Upper lobe of right lung (tissue), 1 donor: Measurements from ENCODE around the gene CPM. TPM values are rescaled to one million over a fixed set of nuclear protein-coding genes. Genes with fewer than 3 reads are reported as not detected.
"Not testable (repeated sequence)": the region's sequence is repeated elsewhere in the genome, so short reads cannot be mapped to it uniquely, and the experiment has no call there.

ENCODE experiments used
- ATAC-seq: fragments of 200-7000 bp; cut with Tn5 transposase; one replicate; pipeline ENCODE4 v1.9.1; 2020; ENCODE audit warnings: mild to moderate bottlenecking, moderate library complexity
- DNase-seq: peaks from one replicate; pipeline ENCODE4 v3.0.0-alpha.2; 2020
- H3K27ac ChIP-seq: fragments of 200-600 bp; one replicate; pipeline ENCODE4 v1.8.0; 2022
- H3K27me3 ChIP-seq: fragments of 200-600 bp; one replicate; pipeline ENCODE4 v1.8.0; 2022; ENCODE audit warnings: mild to moderate bottlenecking
- H3K36me3 ChIP-seq: fragments of 200-600 bp; one replicate; pipeline ENCODE4 v1.8.0; 2022
- H3K4me1 ChIP-seq: fragments of 200-600 bp; one replicate; pipeline ENCODE4 v1.8.0; 2022
- H3K4me3 ChIP-seq: fragments of 200-600 bp; one replicate; pipeline ENCODE4 v1.8.0; 2022; ENCODE audit warnings: mild to moderate bottlenecking
- H3K9me3 ChIP-seq: fragments of 200-600 bp; one replicate; pipeline ENCODE4 v1.8.0; 2022
- CTCF ChIP-seq: fragments of 200-600 bp; IDR thresholded peaks from one replicate; pipeline ENCODE4 v1.8.0; 2022; ENCODE audit warnings: antibody characterized with exemption
- intact Hi-C: fragments of 100-400 bp; cut with DNase I; formaldehyde crosslinking; loops from one replicate; pipeline ENCODE4 v1.11.0; 2022
- total RNA-seq: library from RNA; stranded (reverse); fragmentation: NEBNext Ultra II Directional; extraction: Animal tissue kit (Norgen Biotek cat#: 25700); gene quantifications from one replicate; pipeline ENCODE4 v1.2.1, GENCODE V29; 2021
- donor health status: DM: no; HTN: yes; CAD: no; lungs with severe emphysema.

CPM gene
- total RNA-seq, 1 donor from 2014 or later: 165 TPM

GRCh38 chr12:68809190-68810026 lies 123.6 kb downstream of the CPM start:
- no peaks in the 10 kb centered on the region for H3K27me3 ChIP-seq
- H3K4me3 ChIP-seq: peak overlapping the region; percentile 96
- peaks cover 51% of the 10 kb centered on the region for H3K36me3 ChIP-seq
- DNase-seq (no peak), ATAC-seq (no peak)
- H3K9me3 ChIP-seq: no peaks in the 10 kb centered on the region
- peak overlapping the region; percentile 98 for H3K27ac ChIP-seq
- no peak for TF ChIP-seq CTCF
- peaks cover 33% of the 10 kb centered on the region for H3K4me1 ChIP-seq
- intact Hi-C loops: no loop called here

DNA sequence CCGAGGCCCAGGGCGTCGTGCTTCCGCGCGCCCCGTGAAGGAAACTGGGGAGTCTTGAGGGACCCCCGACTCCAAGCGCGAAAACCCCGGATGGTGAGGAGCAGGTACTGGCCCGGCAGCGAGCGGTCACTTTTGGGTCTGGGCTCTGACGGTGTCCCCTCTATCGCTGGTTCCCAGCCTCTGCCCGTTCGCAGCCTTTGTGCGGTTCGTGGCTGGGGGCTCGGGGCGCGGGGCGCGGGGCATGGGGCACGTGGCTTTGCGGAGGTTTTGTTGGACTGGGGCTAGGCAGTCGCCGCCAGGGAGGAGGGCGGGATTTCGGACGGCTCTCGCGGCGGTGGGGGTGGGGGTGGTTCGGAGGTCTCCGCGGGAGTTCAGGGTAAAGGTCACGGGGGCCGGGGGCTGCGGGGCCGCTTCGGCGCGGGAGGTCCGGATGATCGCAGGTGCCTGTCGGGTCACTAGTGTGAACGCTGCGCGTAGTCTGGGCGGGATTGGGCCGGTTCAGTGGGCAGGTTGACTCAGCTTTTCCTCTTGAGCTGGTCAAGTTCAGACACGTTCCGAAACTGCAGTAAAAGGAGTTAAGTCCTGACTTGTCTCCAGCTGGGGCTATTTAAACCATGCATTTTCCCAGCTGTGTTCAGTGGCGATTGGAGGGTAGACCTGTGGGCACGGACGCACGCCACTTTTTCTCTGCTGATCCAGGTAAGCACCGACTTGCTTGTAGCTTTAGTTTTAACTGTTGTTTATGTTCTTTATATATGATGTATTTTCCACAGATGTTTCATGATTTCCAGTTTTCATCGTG lies 124.4 kb downstream of the CPM start:
- intact Hi-C loops: no loop called here
- peak; percentile 77 for ATAC-seq
- TF ChIP-seq CTCF: no peak

DNA sequence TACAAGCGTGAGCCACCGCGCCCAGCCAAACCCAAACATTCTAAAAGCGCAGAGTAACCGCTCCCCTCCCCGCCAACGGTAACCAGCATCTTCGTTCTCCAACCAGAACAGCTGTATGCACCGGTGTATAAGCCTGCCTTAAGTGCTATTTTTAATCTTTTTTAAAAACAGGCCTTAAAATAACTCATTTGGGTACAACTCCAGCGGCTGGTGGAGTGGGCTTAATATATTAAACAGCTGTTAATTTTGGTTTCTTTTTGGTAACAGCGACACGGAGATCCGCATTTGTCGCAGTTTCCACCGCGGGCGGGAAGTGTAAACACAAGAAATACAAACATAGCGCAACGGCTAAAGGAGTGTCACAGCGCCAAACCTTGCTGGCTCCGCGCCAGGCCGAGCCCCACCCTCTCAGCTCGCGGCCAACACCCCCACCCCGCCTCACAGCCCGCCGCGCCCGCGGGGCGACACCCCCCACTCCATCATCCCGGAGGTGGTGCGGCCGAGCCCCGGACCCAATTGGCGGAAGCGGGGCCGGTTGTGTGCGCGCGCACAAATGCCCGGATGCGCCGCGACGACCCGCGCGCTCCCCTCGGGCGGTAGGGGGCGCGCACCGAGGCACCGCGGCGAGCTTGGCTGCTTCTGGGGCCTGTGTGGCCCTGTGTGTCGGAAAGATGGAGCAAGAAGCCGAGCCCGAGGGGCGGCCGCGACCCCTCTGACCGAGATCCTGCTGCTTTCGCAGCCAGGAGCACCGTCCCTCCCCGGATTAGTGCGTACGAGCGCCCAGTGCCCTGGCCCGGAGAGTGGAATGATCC lies 125.2 kb downstream of the CPM start, which contains the start of gene MDM2:
MDM2 (plus strand) TSS at position 602 of the 812 bp plus-strand sequence. CDS start 301 bp downstream, outside the sequence.
- Histone ChIP-seq H3K4me1 (peaks cover 26% of the 10 kb centered on the region), H3K4me3 (peak within 1 kb of the TSS; percentile 96), H3K9me3 (no peaks in the 10 kb centered on the region), H3K36me3 (peaks cover 36% of the 10 kb centered on the region), H3K27ac (peak within 1 kb of the TSS; percentile 98), H3K27me3 (no peaks in the 10 kb centered on the region)
- DNase-seq (peak; percentile 99), ATAC-seq (peak; percentile 96)
- intact Hi-C loops: no loop called here
- TF ChIP-seq CTCF: peak; percentile 84

More for the DNA sequence above, 124.4 kb downstream of the CPM start:
- Histone ChIP-seq H3K4me3 (peak overlapping the region; percentile 96), H3K36me3 (peaks cover 44% of the 10 kb centered on the region), H3K4me1 (peaks cover 33% of the 10 kb centered on the region), H3K9me3 (no peaks in the 10 kb centered on the region), H3K27ac (peak overlapping the region; percentile 98), H3K27me3 (no peaks in the 10 kb centered on the region)
- DNase-seq: peak; percentile 92

DNA sequence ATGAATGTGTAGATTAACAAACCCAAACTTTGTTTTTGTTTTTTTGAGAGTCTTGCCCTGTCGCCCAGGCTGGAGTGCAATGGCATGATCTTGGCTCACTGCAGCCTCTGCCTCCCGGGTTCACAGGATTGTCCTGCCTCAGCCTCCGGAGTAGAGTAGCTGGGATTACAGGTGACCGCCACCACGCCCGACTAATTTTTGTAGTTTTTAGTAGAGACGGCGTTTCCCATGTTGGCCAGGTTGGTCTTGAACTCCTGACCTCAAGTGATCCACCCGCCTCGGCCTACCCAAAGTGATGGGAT lies 125.7 kb downstream of the CPM start:
- peak overlapping the region; percentile 96 for H3K4me3 ChIP-seq
- intact Hi-C loops, ATAC-seq, H3K9me3 ChIP-seq, DNase-seq, H3K27me3 ChIP-seq: not testable (repeated sequence)
- peak overlapping the region; percentile 98 for H3K27ac ChIP-seq
- H3K36me3 ChIP-seq: peaks cover 31% of the 10 kb centered on the region
- H3K4me1 ChIP-seq: peaks cover 20% of the 10 kb centered on the region

DNA sequence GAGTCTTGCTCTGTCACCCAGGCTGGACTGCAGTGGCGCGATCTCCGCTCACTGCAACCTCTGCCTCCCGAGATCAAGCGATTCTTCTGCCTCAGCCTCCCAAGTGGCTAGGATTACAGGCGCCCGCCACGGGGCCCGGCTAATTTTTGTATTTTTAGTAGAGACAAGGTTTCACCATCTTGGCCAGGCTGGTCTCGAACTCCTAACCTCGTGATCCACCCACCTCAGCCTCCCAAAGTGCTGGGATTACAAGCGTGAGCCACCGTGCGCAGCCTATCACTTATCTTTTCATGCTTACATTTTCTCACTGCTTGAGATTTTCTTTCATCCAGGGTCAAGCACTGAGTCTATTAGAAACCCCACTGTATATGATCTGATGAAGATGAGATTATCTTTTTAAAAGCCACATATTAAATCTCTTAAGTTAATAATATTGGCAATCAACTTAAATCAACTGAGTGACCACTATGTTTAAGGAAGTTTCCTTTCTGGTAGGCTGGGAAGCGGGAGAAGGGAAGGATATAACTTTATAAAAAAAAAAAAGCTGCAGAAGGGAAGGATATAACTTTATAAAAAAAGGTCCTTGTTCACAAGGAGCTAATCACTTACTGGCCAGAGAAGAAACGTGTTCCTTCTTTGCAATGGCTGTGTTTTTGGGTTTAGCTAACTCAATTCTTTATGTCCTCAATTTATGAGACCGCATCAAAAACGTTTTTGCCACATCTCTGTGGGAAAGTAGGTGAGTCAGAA lies 126.3 kb downstream of the CPM start:
- DNase-seq: no peak
- H3K4me3 ChIP-seq: peak overlapping the region; percentile 96
- intact Hi-C loops: no loop called here

More for the DNA sequence above, 126.3 kb downstream of the CPM start:
- Histone ChIP-seq H3K27me3 (no peaks in the 10 kb centered on the region), H3K27ac (peak overlapping the region; percentile 98), H3K4me1 (peaks cover 14% of the 10 kb centered on the region), H3K9me3 (no peaks in the 10 kb centered on the region), H3K36me3 (peaks cover 25% of the 10 kb centered on the region)
- no peak for TF ChIP-seq CTCF
- no peak for ATAC-seq
